NCI-H1105 treated with DMSO at 0.1 percent for 48 hours (cell line): ENCODE results near the gene CEBPZ.

Source experiments
- DNase-seq: peaks from one replicate; lab custom pipeline; 2025; lab: John Stamatoyannopoulos, UW

CEBPZ gene

DNA sequence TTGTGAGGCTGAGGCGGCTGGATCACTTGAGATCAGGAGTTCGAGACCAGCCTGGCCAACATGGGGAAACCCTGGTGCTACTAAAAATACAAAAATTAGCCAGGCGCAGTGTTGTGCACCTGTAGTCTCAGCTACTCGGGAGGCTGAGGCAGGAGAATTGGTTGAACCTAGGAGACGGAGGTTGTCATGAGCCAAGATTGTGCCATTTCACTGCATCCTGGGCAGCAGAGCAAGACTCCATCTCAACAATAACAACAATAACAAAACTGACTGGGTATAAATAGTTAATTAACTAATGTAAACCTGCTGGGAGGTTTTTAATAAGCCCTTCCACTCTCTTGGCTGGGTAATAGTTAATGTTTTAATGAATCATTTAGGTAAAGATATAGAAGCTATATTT is 50.8 kb downstream of the CEBPZ start:
- DNase-seq = no peak

DNA sequence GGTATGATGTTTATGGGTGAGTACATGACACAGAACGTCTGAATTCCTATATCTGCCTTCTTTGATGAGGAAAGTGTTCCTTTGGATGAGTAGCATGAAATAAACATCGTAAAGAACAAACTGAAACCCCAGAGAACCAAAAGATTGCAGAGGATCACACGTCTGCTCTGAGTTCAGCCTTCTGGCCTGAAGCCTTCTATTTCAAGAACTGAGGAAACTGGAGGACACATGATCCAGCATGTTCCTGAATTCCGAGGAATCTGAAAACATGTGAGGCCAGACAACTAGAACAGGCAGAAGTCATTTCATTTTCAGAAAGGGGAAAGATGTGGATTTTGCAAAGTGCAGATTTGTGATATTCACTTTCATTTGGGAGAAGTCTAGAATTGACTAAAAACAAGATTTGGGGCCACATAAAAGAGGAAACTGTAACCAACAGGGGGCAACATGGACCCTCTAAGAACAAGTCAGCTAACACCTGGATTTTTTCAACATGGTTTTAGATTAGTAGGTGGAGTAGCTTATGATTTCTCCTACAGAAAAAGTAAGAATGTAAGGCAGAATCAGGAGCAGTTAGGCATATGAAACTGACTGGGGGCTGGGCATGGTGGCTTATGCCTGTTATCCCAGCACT is 51.3 kb downstream of the CEBPZ start:
- no peak for DNase-seq

DNA sequence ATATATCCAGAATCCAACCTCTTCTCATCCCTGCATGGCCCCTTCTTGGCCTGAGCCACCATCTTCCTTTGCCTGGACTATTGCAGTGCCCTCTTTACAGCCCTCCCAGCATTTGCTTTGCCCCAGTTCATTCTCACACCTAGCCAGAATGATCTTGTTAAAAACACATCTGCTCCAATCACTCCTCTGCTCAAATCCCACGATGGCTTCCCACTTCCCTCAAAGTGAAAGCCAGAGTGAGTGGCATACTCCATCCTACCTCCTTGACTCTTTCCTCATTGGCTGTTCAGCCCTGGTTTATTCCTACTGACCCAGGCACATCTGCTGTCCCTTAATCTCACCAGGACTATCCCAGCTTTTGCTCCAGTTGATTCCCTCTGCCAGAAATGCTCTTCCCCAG is 57.7 kb downstream of the CEBPZ start:
- no peak for DNase-seq

DNA sequence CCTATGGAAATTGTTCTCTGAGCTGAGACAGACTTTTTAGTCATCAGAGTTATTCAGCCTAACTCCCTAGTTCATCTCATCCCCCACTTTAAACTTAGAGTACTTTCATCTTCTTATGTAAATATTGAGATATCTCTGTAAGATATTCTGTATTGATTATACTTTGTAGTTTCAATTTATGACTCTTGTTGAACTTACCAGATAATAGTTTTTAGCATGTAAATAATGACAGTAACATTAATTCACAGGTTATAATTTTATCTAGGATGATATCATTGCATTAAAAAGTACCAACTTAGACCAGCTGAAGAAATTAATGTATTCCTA is 59.8 kb downstream of the CEBPZ start:
- no peak for DNase-seq

DNA sequence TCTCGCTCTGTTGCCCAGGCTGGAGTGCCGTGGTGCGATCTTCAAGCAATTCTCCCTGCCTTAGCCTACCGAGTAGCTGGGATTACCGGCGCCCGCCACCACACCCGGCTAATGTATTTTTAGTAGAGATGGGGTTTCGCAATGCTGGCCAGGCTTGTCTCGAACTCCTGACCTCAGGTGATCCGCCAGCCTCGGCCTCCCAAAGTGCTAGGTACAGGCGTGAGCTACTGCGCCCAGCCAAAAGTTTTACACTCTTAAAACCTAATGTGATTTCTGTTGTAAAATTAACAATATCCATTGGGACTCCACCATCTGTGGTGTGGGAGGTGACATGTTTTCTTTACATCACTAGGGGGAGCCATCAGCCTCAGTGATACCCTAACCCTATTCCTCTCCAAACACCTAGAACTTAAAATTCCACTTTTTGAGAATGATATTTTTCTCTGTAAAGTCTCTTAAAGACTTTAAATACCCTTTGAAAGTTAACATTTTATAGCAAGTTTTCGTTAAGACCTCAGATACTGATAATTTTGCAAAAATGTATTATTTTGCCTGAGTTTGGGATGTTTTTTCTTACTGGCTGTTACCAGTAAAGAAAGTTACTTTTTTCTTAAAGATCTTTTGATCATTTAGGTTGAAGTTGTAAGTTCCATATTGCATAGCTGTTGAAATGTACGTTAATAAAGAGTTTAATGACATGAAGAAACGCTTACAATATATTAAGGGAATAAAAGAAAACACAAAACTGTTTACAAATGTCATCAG is 63.0 kb downstream of the CEBPZ start:
- DNase-seq = peak; percentile 33

DNA sequence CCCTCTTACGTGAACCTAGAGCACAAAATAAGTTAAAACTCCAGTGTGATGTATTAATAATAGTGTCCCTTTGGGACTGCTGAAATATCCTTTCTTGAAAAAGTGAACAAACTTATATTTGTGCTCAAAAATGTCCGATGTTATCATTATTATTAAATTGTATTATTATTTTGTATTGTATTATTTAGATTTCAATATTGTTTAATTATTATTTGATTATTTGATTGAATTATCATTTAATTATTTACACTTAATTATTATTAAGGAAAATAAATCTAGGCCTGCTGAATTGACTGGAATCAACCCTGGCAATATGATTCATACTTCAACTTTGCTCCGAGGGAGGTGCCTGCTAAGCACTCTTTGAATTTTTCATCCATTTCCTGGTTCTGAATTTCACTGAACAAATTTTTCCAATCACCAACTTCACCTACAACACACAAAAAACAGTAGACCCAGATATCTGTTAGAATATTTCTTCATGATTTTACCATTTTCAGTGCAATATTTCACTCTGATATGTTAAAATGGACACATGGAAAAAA is 63.7 kb downstream of the CEBPZ start:
- no peak for DNase-seq

DNA sequence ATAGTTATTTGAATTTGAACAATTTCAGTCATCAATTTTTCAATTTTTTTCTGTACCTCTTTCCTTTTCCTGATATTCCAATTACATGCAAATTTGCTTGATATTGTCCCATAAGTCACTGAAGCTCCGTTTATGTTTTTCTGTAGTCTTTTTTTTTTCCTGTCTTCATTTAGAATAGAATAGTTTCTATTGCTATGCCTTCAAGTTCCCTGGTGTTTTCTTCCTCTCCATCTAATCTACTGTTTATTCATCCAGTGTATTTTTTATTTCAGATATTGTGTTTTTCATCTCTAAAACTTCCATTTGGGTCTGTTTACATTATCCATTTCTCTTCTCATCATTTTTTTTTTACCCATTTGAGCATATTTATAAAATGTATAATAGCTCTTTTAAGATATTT is 66.6 kb downstream of the CEBPZ start:
- no peak for DNase-seq

DNA sequence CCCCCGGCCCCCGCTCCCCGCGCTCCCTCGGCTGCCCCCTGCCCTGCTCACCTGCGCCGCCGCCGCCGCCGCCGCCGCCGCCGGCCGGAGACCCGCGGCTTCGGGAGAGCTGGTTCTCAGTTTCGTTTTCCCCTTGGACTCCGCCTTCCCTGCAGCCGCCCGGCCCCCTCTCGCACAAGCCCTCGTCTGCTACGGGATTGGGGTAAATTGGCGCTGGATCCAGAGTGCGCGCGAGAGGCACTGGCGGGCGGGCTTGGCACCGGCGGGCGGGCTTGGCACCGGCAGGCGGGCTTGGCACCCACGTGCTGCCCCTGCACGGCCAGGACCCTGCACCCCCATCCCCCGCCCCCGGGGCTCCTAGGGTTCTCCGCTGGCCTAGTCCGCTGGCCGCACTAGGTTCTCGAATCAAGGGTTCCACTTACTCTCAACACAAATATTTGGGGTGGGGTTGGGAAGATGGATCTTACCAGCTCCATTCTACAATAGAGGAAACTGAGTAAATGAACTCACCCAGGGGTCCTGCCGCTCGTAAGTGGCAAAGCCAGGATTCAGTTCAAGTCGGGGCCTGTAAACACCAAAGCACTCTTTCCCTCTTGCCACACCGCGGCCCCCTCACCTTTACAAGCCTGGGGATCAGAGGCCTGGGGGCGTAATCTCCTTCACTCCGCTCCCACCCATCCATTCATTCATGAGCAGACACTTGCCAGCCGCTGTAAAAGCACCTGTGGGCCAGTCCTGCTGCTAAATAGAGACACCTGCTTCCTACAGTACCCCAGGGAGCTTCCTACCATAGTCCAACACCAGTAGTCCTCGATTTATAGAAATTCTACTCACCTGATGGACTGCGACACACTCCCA is 74.3 kb downstream of the CEBPZ start, which contains the start of gene EIF2AK2:
Gene EIF2AK2, minus strand, starts transcription at position 124 of the 858 bp plus-strand sequence. CDS start 9,174 bp downstream, outside the sequence.
- peak; percentile 86 for DNase-seq

DNA sequence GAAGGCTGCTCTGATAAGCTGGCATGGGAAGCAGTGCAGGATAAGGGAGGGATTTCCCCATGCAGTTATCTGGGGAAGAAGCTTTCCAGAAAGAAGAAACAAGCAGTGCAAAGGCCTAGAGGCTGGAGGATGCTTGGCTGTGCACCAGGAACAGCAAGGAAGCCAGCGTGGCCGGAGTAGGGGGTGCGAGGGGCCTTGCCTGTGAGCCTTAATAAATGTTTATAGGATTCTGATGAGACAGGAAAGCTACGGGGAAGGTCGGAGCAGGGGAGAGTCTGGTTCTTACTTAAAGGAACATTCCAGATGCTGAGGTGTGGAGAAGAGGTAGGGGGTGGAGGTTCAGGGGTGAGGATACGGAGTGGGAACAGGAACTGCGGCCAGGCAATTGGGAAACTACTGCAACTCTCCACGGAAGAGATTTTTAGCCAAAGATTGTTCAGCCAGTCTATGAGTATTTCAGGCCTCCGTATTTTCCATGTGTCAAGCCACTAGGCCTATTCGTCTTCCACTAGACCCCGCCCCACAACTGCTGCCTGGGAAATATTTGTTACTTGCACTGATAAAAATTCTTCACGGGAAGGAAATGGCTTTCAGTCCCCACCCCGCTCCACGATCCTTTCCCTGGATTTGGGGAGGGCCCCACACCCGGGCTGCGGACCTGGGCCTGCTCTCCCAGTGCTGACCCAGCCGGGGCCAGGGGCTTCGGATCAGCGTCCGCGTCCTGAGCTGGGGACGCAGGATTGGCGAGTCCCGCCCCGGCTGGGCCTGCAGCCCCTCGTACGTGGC is 75.1 kb downstream of the CEBPZ start:
- peak; percentile 32 for DNase-seq

DNA sequence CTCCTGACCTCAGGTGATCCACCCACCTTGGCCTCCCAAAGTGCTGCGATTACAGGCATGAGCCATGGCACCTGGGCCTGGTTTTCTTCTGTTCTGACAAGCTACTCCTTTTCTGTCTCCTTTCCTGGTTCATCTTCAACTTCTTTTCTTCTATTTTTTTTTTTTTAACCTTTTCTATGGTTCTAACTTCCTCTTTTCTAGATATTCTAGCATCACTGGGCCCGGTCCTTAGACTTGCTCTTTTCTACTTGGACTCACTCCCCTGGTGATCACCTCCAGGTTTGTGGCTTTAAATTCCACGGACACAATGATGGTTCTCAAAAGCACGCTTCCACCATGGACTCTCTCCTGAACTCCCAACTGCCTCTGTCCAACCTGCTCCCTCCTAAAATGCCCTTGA is 76.6 kb downstream of the CEBPZ start:
- DNase-seq = no peak

DNA sequence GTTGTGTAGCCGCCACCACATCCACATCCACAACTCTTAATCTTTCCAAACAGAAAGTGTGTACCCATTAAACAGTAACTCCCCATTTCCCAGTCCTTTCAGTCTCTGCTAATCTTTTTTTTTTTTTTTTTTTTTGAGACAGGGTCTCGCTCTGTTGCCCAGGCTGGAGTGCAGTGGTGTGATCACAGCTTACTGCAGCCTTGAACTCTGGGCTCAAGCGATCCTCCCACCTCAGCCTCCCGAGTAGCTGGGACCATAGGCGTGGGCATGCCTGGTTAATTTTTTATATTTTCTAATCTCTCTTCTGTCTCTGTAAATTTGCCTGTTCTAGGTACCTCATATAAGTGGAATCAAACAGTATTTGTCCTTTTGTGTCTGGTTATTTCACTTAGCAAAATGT is 78.2 kb downstream of the CEBPZ start:
- no peak for DNase-seq
